GM18868 (cell line): ENCODE measurements around the gene ANO7.
"Not testable (repeated sequence)": the region's sequence is repeated elsewhere in the genome, so short reads cannot be mapped to it uniquely, and the experiment has no call there.

Experiments used
- ATAC-seq: cut with Tn5 transposase; IDR thresholded peaks from one replicate; pipeline ENCODE4 v1.9.1; 2021; ENCODE audit warnings: mild to moderate bottlenecking, moderate library complexity; ENCODE audit not compliant: unreplicated experiment

Gene ANO7

GRCh38 chr2:241189856-241190201 is 1.4 kb downstream of the ANO7 start:
- ATAC-seq: no peak

DNA sequence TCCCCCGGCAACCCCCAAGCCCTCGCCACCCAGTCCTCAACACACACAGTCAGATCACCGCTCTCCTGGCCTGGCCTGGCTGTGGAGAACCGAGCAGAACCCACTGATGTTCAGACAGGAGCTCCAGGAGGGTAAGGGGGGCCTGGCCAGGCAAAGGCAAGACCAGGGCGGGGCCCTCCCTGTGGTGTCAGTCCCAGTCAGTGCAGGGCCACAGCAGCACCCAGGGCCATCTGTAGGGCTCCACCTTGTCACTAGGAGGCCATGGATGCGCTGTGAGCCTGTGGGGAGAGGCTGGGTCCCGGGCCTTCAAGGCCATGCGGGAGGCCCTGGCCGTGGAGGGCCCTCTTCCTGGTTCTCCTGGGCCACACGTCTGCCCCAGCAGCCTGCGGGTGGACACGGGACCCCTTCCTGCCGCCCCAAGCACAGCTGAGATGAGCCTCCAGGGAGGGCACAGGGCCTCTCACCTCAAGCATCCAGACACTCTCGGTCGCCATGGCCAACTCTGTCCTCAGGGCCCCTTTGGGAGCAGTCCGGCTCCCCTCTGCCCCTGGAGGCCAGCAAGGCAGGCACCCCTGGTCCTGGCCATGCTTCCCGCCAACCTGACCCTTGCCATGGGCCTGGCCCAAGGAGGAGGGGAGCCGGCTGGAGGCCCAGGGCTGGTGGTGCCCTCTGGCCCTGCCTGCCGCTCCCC is 2.0 kb downstream of the ANO7 start:
- ATAC-seq: no peak

GRCh38 chr2:241191081-241191480 is 2.6 kb downstream of the ANO7 start:
- ATAC-seq: no peak

GRCh38 chr2:241193271-241193670 is 4.8 kb downstream of the ANO7 start:
- ATAC-seq: no peak

GRCh38 chr2:241194811-241195210 is 6.3 kb downstream of the ANO7 start:
- no peak for ATAC-seq

DNA sequence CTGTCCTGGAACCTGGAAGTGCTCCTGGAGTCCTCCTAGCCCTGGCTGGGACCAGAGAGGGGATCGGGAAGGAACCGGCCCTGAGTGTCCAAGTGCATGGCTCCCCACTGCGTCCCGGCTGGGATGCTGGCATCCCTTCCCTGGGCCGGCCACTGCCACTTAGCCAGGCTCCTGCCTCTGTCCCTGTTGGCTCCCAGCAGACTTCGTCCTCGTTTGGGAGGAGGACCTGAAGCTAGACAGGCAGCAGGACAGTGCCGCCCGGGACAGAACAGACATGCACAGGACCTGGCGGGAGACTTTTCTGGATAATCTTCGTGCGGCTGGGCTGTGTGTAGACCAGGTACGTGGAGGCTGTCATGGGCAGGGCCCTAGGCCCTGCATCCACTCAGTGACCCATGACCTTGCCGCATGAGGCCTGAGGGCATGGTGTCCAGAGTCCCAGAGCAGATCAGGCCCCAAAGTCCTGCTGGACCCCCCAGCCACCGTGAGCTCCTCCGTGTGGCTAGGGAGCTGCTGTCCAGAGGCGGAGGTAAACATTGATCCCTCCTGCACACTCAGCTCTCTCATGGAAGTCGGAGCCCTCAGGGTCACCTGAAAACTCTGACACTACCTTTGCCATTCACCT is 7.1 kb downstream of the ANO7 start:
- no peak for ATAC-seq

GRCh38 chr2:241197246-241197645 is 8.8 kb downstream of the ANO7 start:
- ATAC-seq: not testable (repeated sequence)

DNA sequence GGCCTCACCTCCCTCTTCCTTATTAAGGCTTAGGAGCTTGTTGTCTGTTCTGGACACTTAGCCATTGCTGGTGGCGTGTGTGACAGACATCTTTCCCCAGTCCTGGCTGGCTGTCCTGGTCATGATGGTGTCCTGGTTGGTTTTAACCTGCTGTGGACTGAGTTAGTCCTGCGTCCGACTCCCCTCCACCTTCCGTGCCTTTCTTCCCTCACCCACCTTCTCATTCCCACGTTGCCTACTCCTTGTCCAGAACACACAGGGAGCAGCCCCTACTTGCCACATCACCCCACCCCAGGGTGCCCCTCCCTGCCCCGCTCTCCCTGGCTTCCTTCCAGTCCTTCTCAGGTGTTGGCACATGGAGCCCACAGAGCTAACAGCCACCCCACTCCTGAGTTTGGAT is 9.5 kb downstream of the ANO7 start:
- no peak for ATAC-seq

DNA sequence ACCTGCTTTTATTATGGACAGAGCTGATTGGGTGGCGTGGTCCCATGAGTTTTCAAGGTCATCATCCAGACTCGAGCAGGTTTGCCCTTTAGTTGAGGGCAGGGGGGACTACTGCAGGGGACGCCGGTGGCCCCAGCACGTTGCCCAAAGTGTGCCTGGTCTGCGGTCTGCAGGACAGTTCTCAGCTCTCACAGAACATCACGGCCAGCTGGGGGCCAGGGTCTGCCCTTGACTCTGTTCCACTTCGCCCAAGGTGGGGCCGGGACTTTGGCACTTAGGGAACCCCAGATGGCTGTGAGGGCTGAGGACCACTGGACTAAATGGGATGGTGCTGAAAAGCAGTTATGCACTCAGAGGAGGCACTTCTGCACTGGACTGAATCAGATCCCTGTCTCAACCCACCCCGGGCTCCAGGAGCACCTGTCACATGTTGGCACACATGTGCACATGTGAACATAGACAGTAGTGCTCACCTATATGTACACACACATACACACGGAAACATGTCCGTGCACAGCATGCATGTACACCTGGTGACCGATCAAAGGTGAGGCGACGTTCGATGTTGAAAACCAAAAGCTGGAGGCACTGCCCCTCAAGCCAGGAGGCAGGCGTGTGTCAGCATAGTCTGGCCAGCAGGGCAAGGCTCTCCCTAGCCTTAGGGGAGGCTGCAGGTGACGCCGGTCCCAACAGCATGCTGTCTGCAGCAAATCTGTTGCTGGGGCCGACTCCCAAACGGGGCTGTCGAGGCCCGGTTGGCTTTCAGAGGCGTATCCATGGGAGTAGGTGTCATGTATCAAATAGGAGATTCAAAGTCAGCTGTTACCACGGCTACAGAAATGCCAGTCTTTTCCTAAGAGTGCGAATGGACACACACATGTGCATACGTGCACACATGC is 10.2 kb downstream of the ANO7 start:
- ATAC-seq: no peak

DNA sequence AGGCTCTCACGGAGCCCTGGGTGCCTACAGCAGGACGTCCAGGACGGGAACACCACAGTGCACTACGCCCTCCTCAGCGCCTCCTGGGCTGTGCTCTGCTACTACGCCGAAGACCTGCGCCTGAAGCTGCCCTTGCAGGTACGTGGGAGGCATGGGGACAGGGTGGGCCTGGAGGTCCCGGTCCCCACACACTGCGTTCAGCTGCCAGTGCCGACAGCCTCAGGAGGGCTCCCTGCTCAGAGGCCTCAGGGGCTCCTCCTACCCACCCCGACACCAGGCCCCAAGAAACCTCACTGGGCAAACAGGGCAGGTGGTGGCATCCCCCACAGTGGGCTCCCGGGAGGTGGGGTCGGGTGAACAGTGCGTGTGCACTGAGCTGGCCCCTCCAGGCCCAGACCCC is 10.8 kb downstream of the ANO7 start:
- no peak for ATAC-seq

GRCh38 chr2:241199897-241200821 is 11.7 kb downstream of the ANO7 start:
- ATAC-seq: no peak

- ATAC-seq: no peak
These were observed 12.4 kb downstream of the ANO7 start for GRCh38 chr2:241200822-241201395.

DNA sequence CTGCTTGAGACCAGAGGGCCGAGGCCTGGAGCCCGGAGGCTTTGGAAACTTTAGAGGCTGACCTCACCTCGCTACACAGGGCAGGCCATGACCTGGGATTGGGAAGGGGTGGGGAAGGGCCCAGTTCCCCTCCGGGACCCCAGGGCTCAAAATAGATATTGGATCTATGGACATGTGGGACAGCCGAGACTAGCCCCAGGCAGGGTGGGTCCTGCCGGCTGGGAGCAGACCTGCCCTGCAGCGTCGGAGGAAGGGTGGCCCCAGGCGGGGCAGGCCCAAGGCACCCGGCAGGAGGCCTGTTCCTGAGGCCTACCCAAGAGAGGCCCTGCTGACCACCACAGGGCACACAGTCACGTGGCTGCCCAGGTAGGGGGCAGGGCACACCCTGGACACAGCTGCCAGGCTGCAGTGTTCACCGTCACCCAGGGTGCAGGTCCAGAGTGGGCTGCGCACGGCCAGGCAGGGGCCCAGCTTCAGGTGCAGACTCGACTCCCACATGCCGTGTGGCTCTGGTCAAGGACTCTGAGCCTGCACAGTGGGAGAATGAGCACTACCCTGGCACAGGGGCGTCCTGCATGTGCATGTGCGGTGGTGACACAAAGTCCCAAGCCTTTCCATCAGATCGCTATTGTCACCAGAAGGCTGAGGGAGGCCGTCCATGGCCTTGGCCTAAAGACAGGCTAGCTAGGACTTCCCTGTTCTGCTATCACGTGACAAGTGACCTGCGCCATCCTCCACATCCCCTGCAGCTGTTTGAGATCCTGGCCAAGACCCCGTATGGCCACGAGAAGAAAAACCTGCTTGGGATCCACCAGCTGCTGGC is 13.2 kb downstream of the ANO7 start:
- no peak for ATAC-seq

DNA sequence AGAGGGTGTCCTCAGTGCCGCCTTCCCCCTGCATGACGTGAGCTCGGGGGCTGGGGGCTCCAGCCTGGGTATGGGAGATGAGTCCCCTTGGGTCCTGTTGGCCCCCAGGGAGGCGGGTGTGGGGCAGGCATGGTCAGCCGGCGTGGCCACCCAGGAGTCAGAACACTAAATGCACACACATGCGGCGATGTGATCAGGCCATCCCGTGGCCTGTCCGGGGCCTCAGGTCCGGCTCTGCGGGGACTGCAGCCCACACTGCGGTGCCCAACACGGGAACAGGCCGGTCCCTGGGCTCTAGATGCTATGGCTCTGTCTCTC is 13.8 kb downstream of the ANO7 start:
- ATAC-seq: no peak

DNA sequence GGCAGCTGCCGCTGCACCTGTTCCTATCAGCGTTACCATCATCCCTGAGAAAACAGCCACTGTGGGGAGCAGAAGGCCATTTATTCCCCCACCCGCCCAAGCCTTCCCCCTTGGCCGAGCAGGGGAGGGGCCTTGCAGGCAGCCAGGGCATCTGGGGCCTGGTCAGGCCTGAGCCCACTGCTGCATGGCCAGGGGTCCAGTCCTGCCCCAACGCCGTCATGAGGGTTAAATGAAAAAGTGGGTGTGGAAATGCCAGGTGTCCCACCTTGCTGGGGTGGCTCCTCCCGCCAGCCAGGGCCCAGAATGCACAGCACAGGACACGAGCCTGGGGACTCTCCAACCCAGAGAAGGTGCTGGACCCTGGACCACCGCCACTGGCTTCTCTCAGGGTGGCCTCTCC is 14.2 kb downstream of the ANO7 start:
- no peak for ATAC-seq

DNA sequence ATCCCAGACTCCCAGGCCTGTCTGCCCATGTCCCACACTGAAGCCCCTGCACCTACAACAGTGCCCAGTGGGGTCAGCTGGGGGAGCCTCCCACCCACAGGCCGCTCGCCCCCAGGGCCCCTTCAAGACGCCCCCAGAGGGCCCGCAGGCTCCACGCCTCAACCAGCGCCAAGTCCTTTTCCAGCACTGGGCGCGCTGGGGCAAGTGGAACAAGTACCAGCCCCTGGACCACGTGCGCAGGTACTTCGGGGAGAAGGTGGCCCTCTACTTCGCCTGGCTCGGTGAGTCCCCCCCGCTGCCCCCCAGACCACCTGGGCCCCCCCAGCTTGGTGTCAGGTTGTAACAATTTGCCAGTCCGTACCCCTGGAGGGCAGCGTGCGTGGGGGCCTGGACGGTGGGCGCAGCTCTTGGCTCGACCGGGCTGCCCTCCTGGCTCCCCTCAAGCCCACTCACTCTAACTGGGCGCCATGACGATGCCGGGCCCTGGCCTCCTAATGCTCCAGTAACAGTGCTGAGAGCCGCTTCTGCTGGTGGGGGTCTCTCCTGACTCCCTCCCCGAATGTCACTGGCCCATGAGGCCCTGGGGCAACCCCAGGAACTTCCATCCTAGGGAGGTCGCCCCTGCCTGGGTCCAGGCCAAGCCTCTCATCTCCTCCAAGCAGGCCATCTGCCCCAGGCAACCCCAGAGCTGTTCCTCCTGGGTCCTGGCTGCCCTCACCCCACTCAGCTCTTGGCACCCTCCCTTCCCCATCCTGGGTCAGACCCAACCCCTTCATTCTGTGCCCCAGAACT is 14.9 kb downstream of the ANO7 start:
- ATAC-seq: no peak

DNA sequence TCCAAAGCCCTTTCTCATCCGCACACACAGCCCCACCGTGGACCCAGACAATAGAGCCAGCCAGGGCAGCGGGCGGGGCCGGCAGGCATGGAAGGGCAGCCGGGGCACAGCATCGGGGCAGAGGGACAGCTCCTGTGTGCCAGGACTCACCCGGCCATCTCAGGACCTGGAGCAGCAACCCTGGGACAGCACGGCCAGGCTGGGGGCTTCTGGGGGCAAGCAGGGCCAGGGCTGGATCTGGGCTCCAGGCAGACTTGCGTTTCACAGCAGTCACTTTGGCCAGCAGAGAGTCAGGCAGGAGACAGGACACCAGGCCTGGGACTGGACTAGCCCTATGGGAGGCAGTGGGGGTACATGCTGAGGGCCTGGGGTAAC is 15.5 kb downstream of the ANO7 start:
- no peak for ATAC-seq

DNA sequence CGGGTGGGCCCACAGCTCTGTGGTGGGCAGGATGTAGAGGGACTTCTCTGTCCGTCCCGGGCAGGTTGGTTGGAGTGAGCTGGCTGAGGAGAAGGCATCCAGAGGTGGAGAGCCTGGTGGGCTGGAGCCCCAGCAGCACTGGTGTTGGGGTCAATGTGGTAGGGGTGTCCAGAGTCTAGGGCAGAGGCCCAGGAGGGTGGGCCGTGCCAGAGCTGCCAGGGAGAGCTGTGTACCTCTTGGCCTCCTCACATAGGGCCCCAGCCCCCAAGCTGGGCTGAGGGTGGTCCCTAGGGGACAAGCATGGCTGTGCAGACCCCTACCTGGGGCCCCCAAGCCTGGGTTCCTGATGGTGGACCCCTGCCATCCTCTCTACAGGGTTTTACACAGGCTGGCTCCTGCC is 16.0 kb downstream of the ANO7 start:
- ATAC-seq: no peak

GRCh38 chr2:241205086-241205485 is 16.6 kb downstream of the ANO7 start:
- no peak for ATAC-seq
